HepG2 (cell line): Measurements from ENCODE around the gene RANBP2. TPM values are rescaled to one million over a fixed set of nuclear protein-coding genes. Genes with fewer than 3 reads are reported as not detected.
"Not testable (repeated sequence)": the region's sequence is repeated elsewhere in the genome, so short reads cannot be mapped to it uniquely, and the experiment has no call there.

Experiments
- ATAC-seq: fragments of 200-7000 bp; cut with Tn5 transposase; 3 replicates; pipeline ENCODE4 v1.9.1; 2020; ENCODE audit warnings: mild to moderate bottlenecking, moderate library complexity
- BruUV-seq: library from RNA; stranded (reverse); fragments of 400-500 nt; replicated peaks from 2 replicates; lab custom pipeline; 2021; lab: Mats Ljungman, UMichigan
- CTCF ChIA-PET: fragments of 300-600 bp; formaldehyde crosslinking; extraction: SDS; loops from one replicate; lab custom pipeline; 2021; ENCODE audit warnings: low total read pairs, inconsistent platforms, low intra/inter-chr PET ratio; lab: Yijun Ruan, JAX
- POLR2A ChIA-PET: fragments of 350-600 bp; sonication (Branson Sonifier 250); formaldehyde crosslinking; loops from one replicate; lab custom pipeline; 2020; ENCODE audit warnings: antibody characterized with exemption, inconsistent platforms; lab: Yijun Ruan, JAX
- DNase-seq: peaks from one replicate; pipeline ENCODE4 v3.0.0-alpha.2; 2015; ENCODE audit warnings: low spot score
- FAIRE-seq: peaks from 3 replicates; lab custom pipeline; 2011; peaks lifted over from hg19 to GRCh38; lab: Jason Lieb, UNC
- H2AFZ ChIP-seq: one replicate; pipeline ENCODE4 v1.6.1; 2011; ENCODE audit warnings: low read length, inconsistent platforms
- H3K27ac ChIP-seq: fragments of 300-600 bp; 3 replicates; pipeline ENCODE4 v1.8.0; 2011; ENCODE audit warnings: mixed run types, mild to moderate bottlenecking, mixed read lengths, low read length, inconsistent platforms; ENCODE audit not compliant: insufficient read depth; ENCODE audit errors: extremely low read length
- H3K27me3 ChIP-seq, 2 experiments: fragments of 200-600 bp in 1 of 2; 2 replicates in 1 of 2; 3 replicates in 1 of 2; pipeline versions ENCODE4 v1.6.0 to v1.8.0; 2011; ENCODE audit warnings: low read length in 2 of 2, mild to moderate bottlenecking in 2 of 2, moderate library complexity in 2 of 2, inconsistent platforms in 1 of 2; ENCODE audit not compliant: insufficient read depth in 2 of 2, control insufficient read depth in 1 of 2
- H3K36me3 ChIP-seq, 2 experiments: fragments of 200-600 bp in 1 of 2; replicated peaks in 1 of 2; 2 replicates in 1 of 2; 3 replicates in 1 of 2; pipeline versions ENCODE4 v1.5.1 to v1.8.0; 2011; ENCODE audit warnings: low read length in 2 of 2, inconsistent platforms in 1 of 2; ENCODE audit not compliant: insufficient read depth in 2 of 2, control insufficient read depth in 1 of 2
- H3K4me1 ChIP-seq: 2 replicates; pipeline ENCODE4 v1.5.1; 2012; ENCODE audit warnings: low read length, inconsistent platforms; ENCODE audit not compliant: insufficient read depth
- H3K4me2 ChIP-seq: 2 replicates; pipeline ENCODE4 v1.6.0; 2011; ENCODE audit warnings: low read depth, low read length, inconsistent platforms
- H3K4me3 ChIP-seq, 3 experiments: fragments of 200-600 bp in 1 of 3; sonication (generic), shearing (Covaris generic) in 1 of 3; replicated peaks in 1 of 3; 2 replicates each; pipeline ENCODE4 v1.5.1; 2011 to 2016; ENCODE audit warnings: low read length in 3 of 3, inconsistent platforms in 2 of 3, low read depth in 2 of 3, mild to moderate bottlenecking in 2 of 3, control low read depth in 1 of 3, mixed read lengths in 1 of 3; ENCODE audit not compliant: insufficient read depth in 1 of 3
- H3K79me2 ChIP-seq: one replicate; pipeline ENCODE4 v1.6.1; 2011; ENCODE audit warnings: low read length, inconsistent platforms; ENCODE audit not compliant: insufficient read depth
- H3K9ac ChIP-seq: 2 replicates; pipeline ENCODE4 v1.6.0; 2011; ENCODE audit warnings: mild to moderate bottlenecking, low read depth, low read length, inconsistent platforms; ENCODE audit not compliant: insufficient read depth
- H3K9me3 ChIP-seq: 2 replicates; pipeline ENCODE4 v1.5.1; 2012; ENCODE audit warnings: mild to moderate bottlenecking, low read length
- H4K20me1 ChIP-seq: 2 replicates; pipeline ENCODE4 v1.6.0; 2011; ENCODE audit warnings: inconsistent platforms, mild to moderate bottlenecking, low read length, moderate library complexity; ENCODE audit not compliant: insufficient read depth
- KLF13 ChIP-seq: sonication (generic); formaldehyde crosslinking; IDR thresholded peaks from 2 replicates; pipeline ENCODE4 v1.4.0; 2020; ENCODE audit warnings: mild to moderate bottlenecking, missing genetic modification reagents
- MED8 ChIP-seq: sonication (generic); formaldehyde crosslinking; IDR thresholded peaks from 2 replicates; pipeline ENCODE4 v1.8.1; 2023; ENCODE audit warnings: mild to moderate bottlenecking, missing genetic modification reagents; ENCODE audit not compliant: insufficient replicate concordance
- NR2F6 ChIP-seq, 2 experiments: IDR thresholded peaks; 2 replicates each; pipeline ENCODE4 v1.6.1; 2016; ENCODE audit warnings: antibody characterized with exemption in 1 of 2, mild to moderate bottlenecking in 1 of 2
- WGBS: methylation state at CpG from one replicate; pipeline ENCODE4 v1.1.6; 2017; ENCODE audit warnings: low lambda C conversion rate; 5-methylcytosine and 5-hydroxymethylcytosine counted together
- in situ Hi-C: cut with HindIII; loops from 2 replicates; pipeline ENCODE4 v1.10.0; 2017; ENCODE audit warnings: low pct_unique_long_range_greater_than_20kb; ENCODE audit not compliant: extremely low pct_ligation_motif_present
- intact Hi-C: fragments of 100-400 bp; cut with micrococcal nuclease; formaldehyde crosslinking; loops from one replicate; pipeline ENCODE4 v1.10.0; 2022; ENCODE audit not compliant: unreplicated experiment
- polyA plus RNA-seq, 8 experiments: library from polyadenylated mRNA; depleted of rRNA in 3 of 8; stranded (reverse) in 7 of 8; unstranded in 1 of 8; fragments of >200 nt; fragmentation: Illumina TruSeq in 4 of 8; extraction: Trizol in 4 of 8; gene quantifications; 2 replicates each; pipeline versions ENCODE4 v1.2.1 to v1.2.3, GENCODE V29; 2011 to 2016; ENCODE audit warnings: low read depth in 4 of 8, missing spikeins in 1 of 8, mixed read lengths in 1 of 8; ENCODE audit not compliant: insufficient read depth in 1 of 8
- total RNA-seq, 5 experiments: library from RNA; depleted of rRNA; stranded (reverse); fragments of >200 nt; fragmentation: Illumina TruSeq; extraction: Trizol; gene quantifications; 2 replicates each; pipeline ENCODE4 v1.2.3, GENCODE V29; 2016; ENCODE audit warnings: low read depth in 1 of 5
- TF ChIP-seq, protein P1 (sequence below): sonication (generic); formaldehyde crosslinking; IDR thresholded peaks from 2 replicates; pipeline ENCODE4 v1.5.0; 2020; ENCODE audit warnings: mild to moderate bottlenecking, low read depth, missing genetic modification reagents, borderline replicate concordance

RANBP2 gene
- total and polyA plus RNA-seq, 2 of the 13 experiments (the other 11 are each of a cell fraction or from before 2014, with no cell fraction given): 12.2 to 87.0 TPM

DNA sequence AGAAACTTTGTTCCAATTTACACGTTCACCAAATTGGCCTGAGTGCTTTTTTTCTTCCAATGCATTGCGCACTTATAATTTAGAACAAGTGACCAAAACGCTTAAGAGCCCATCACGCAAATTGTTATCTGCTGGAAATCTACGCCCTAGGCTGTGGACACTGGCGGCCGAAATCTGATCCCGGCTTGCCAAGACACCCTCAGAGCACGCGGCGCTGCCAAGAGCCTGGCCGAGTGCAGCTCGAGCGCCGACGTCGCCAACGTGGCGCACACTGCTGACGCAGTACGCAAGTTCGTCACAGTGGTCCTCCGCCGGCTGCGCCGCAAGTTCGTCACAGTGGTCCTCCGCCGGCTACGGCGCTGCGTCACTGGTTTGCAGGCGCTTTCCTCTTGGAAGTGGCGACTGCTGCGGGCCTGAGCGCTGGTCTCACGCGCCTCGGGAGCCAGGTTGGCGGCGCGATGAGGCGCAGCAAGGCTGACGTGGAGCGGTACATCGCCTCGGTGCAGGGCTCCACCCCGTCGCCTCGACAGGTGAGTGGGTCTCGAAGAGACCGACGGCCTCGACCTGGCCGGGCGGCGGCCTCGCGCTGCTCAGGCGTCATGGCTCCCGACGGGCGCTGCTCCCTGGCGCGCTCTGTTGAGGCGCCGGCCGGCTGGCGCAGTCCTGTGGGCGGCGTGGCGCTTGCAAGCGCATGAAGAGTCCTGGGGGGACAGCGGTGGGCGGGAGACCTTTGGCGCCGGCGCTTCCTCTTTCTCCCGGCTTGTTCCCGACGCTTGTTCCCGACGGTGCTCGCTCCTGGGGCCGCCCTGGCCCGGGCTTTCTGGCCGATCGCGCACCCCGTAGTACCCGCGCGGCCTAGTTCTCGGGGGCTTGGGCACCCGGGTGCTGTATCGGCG lies at the start of gene RANBP2 (continued):
- TF ChIP-seq, protein P1, sequence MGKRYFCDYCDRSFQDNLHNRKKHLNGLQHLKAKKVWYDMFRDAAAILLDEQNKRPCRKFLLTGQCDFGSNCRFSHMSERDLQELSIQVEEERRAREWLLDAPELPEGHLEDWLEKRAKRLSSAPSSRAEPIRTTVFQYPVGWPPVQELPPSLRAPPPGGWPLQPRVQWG: 0 out of 2 replicates have a peak, but pooled peaks have one; percentile 82
- peak; percentile 47; the same call in 1 of the 2 replicates for TF ChIP-seq NR2F6 (IDR thresholded peaks at IDR 0.05)
- TF ChIP-seq NR2F6 (CRISPR knock-in tag; IDR thresholded peaks at IDR 0.05): peak; percentile 76
- peak; percentile 75 for TF ChIP-seq MED8
- TF ChIP-seq KLF13 (CRISPR knock-in tag): 0 out of 2 replicates have a peak, but pooled peaks have one; percentile 68

DNA sequence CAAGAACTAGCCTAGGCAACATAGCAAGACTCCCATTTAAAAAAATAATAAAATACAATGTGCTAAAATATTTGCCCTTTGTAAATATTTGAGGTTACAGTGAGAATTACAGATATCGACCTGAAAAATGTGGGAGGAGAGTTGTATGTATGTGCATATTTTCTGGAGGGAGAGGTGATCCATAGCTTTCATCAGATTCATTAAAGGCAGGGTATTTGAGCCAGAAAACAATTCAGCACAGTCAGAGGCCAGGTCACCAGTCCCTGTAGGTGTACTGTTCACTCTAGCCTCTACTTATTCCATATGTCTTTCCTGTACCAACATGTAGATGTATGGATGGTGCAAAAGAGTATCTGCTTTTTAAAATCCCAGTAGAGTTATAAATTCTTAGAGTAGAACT lies 49.0 kb upstream of the RANBP2 start:
- H3K9me3 ChIP-seq, CTCF ChIA-PET, H4K20me1 ChIP-seq, H3K4me3 ChIP-seq, H3K27ac ChIP-seq, H3K27me3 ChIP-seq, H3K4me1 ChIP-seq, DNase-seq, H2AFZ ChIP-seq, BruUV-seq, FAIRE-seq, H3K79me2 ChIP-seq, intact Hi-C loops, in situ Hi-C loops, H3K9ac ChIP-seq, H3K36me3 ChIP-seq, POLR2A ChIA-PET, H3K4me2 ChIP-seq: not testable (repeated sequence)
- ATAC-seq: peak; percentile 78
- WGBS: 30% methylated on average over 1 of the region's 1 CpG

DNA sequence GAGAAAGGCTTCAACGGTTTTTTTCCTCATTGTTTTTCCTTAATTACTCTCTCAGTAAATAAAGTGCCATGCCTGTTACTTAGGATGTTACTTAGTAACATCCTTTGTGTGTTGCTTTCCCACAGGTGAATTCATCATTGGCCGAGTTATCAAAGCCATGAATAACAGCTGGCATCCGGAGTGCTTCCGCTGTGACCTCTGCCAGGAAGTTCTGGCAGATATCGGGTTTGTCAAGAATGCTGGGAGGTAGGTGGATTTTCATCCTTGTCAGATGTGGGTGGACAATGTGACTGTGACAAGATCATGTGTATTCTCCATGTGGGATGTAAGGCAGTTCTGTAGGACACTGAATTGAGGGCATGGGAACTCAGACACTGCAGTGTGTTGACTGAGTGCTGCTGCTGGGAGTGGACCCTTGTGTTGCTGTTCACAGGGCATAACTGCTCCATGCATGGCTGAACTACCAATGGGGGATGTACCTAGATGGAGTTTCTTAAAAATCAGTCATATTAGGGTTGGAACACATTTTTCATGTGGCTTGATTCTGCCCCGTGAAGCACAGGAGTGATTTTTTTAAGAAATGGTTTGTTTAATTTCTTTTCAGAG lies 47.0 kb upstream of the RANBP2 start:
- intact Hi-C loops, BruUV-seq, CTCF ChIA-PET, H2AFZ ChIP-seq, H3K9ac ChIP-seq, H3K79me2 ChIP-seq, H3K27me3 ChIP-seq, ATAC-seq, H3K27ac ChIP-seq, POLR2A ChIA-PET, H3K4me2 ChIP-seq, H4K20me1 ChIP-seq, H3K9me3 ChIP-seq, in situ Hi-C loops, DNase-seq, FAIRE-seq, H3K4me1 ChIP-seq, H3K4me3 ChIP-seq: not testable (repeated sequence)
- WGBS: 92% methylated on average over 2 of the region's 6 CpGs
- peaks cover 3 to 18% of the 10 kb centered on the region in 2 experiments for H3K36me3 ChIP-seq

DNA sequence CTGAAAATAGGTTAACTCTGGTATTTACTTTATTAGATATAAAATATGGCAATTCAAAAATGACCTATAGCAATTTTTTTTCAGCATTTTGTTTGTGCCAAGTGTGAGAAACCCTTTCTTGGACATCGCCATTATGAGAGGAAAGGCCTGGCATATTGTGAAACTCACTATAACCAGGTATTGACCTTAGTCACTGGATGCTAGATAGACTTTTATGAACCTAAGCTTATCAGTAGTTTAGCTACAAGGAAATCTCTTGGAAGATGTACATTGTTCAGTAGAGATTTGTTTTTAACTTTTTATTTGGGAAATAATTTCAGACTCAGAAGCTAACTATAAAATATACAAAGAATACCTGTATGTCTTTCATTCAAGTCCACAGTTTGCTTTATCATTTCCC lies 42.8 kb upstream of the RANBP2 start:
- CTCF ChIA-PET, H3K4me3 ChIP-seq, FAIRE-seq, H3K9me3 ChIP-seq, H3K4me2 ChIP-seq, intact Hi-C loops, H2AFZ ChIP-seq, ATAC-seq, H3K27ac ChIP-seq, BruUV-seq, H3K79me2 ChIP-seq, H3K9ac ChIP-seq, H4K20me1 ChIP-seq, in situ Hi-C loops, H3K27me3 ChIP-seq, DNase-seq, POLR2A ChIA-PET, H3K4me1 ChIP-seq: not testable (repeated sequence)
- H3K36me3 ChIP-seq: peaks cover 3 to 24% of the 10 kb centered on the region in 2 experiments
- 100% methylated on average over 1 of the region's 1 CpG for WGBS
